Raji (cell line): ENCODE data around the gene CPSF4L.
A peak's percentile ranks its signal among the peaks of the same experiment; 100 is the strongest.

Source experiments
- POLR2A ChIP-seq: IDR thresholded peaks from 2 replicates; pipeline ENCODE4 v1.6.1; 2011; ENCODE audit warnings: low read depth, low read length, control low read depth; ENCODE audit not compliant: insufficient read depth

CPSF4L gene

GRCh38 chr17:73261952-73262675 lies 434 bp upstream of the CPSF4L start:
- TF ChIP-seq POLR2A, result no peak

DNA sequence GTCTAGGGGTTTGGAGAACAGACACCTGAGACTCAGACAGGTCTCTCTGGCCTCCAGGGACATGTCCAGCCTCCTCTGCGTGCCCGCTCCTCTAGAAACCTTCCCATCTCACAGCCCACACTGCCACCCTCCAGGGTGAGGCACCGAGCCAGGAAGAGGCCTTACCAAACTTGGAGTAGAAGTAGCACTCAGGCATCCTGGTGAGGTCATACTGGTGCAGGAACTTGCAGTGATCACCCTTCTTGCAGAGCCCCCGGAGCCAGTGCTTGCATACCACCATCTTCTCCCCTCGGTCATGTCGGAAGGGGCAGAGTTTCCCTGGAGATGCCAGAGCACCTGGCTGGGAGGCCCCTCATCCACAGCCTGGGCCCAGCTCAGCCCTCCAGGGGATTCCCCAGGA lies 4.2 kb downstream of the CPSF4L start:
- no peak for TF ChIP-seq POLR2A

- no peak for TF ChIP-seq POLR2A
Observed at GRCh38 chr17:73256220-73256619, 5.5 kb downstream of the CPSF4L start.

DNA sequence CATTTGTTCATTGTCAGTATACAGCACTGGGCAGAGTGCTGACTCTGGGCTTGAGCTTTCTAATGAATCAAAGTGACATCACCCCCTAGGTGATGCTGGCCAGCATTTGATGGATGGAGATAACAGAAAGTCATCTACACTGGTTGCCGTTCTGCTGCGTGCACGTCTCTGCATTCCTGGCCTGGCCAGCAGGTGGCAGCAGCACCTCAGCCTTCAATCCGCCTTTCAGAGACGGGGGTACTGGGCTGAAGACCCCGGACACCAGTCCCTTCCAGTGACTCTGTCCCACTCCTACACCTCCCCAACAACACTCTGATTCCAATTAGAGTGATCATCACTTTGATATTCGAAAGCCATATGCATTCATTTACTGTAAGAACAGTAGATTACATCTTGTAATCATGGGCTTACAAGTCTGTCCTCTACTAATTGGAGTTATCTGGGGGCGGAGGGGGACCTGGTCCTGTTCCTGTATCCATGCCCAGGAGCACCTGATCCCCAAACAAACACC lies 6.0 kb downstream of the CPSF4L start:
- TF ChIP-seq POLR2A, result no peak

DNA sequence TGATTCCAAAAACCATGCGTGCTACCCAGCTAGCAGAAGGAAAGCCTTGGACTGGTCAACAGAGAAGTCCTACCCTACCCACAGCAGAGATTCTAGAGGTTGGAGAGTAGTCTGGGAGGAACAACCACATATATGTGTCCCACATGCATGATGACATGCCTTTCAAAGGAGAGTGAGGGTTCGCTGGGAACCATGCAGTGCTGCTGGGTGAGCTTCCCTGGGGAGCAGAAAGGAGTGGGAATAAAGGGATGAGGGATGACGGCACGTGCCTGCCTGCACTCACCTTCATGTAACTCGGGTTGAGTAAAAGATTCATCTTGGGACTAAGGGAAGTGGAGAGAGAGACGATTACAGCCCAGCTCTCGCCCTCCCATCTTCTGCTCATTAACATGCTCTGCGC lies 9.8 kb downstream of the CPSF4L start:
- no peak for TF ChIP-seq POLR2A

DNA sequence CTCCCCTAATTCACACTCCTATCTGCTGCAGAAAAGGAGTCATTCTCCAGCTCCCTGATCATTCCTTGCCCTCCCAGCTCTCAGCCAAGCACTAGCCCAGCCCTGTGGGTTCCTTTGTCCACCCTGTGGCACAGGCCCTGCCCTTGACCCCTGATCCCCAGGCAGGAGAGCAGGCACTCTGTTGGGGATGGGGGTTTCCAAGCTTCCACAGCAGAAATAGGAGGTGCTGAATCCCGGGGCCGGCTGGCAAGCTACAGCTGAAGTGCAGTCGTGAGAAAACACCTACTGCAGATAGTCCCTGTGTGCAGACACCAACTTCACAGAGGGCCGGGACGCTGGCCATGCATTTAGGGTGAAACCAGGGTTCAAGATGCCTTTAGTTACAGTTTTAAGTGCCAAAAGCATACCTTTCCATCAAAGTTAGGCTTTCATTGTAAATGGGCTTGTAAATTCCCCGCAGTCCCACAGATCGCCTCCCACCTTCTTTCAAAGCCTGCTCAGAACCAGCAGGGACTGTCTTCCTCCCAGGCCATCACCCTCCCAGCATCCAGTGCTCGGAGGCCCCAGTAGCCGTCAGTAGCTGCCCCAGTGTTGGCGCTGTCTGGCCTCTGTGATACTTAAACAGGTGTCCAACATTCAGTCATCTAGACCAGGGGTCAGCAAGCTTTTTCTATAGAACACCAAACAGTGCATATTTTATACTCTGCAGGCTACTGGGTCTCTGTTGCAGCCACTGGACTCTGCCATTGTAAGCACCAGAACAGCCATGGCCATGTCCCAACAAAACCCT lies 10.6 kb downstream of the CPSF4L start:
- TF ChIP-seq POLR2A, result no peak

GRCh38 chr17:73249700-73250099 lies 12.0 kb downstream of the CPSF4L start:
- TF ChIP-seq POLR2A, result no peak

DNA sequence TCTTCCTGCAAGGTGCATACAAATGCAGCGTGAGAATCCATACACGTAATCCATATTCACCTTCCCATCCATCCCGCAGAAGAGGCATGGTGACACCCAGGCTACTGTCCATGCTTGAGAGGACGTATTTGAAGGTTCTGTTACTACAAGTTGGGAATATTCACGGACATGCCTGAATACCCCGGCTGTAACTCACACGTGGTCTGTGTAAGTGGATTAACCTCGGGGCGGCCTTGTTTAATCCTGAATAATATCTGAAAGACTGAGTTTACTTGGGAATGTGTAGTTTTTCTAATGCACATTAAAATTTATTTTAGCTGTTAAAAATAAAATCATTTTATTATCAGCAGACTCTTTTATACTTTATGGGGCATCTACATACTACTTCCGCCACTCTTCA lies 13.1 kb downstream of the CPSF4L start:
- TF ChIP-seq POLR2A, result no peak

GRCh38 chr17:73247726-73248125 lies 14.0 kb downstream of the CPSF4L start:
- TF ChIP-seq POLR2A, result no peak

GRCh38 chr17:73240561-73240960 lies 21.1 kb downstream of the CPSF4L start:
- no peak for TF ChIP-seq POLR2A

DNA sequence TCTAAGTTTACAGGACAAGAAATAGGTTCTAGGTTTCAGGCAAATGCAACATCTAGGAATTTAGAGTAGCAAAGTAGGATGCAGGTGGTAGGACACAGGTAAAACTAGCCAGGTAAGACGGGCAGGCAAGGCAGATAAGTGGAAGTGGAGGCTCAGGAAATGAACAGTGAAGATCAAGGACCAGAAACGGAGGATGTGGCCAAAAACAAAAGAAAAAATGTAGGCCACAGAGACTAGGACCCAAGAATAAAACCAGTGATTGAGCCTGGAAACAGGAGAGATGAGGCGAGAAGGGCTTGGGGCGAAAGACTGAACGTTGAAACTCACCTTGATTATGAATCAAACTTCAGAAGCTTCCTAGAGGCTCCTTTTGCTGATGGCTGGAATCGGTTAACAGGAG lies 24.0 kb downstream of the CPSF4L start:
- no peak for TF ChIP-seq POLR2A

DNA sequence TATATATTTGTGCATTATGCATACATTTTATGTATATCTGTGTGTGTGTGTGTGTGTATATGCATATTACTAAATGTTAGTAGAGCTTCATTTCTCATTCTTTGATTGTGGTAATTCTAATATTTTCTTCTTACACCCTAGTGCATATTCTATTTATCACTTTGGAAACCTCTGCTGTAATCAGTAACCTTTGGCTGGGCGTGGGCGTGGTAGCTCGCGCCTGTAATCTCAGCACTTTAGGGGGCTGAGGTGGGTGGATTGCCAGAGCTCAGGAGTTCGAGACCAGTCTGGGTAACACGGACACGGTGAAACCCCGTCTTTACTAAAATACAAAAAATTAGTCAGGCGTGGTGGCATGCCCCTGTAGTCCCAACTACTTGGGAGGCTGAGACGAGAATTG lies 26.9 kb downstream of the CPSF4L start:
- no peak for TF ChIP-seq POLR2A

DNA sequence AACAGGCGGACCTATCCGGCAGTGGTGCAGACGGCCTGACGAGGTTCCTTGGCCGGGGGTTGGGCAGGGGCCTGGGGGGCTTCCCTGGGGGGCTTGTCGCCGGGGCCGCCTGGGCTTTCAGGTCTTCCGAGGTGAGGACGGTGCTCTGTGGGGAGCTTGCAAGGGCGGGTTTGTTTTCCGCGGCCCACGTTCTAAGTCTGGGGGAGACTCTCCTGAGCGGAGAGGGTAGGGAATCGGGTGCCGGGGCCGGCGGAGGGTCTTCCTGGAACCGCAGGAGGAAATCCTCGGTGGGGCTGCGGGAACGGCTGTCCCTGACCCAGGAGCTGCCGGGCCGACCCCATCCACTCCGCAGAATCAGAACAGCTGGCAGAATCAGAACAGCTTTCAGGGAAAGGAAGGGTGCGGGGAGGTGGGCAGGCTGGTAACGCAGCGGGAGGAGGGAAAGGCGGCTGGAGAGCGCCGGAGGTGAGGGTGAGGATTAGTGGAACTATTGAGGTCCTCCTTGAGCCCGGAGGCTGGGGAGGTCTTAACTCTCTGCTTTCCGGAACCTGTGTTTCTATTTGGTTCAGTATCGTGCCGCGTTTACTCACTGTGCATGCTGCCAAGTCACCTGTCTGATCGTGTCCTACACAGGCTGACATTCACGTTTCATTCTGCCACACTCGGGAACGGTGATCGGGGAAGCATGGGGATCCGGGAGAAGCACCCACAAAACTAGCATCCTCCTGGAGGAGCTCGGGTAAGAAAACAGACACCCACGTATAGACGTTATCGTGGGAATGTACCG lies 28.9 kb downstream of the CPSF4L start:
- no peak for TF ChIP-seq POLR2A

GRCh38 chr17:73231841-73232586 lies 29.7 kb downstream of the CPSF4L start:
- TF ChIP-seq POLR2A, result peak; percentile 87

- TF ChIP-seq POLR2A, result no peak
Observed at GRCh38 chr17:73231395-73231794, 30.3 kb downstream of the CPSF4L start.
